ENCODE measurements around the gene BEND5.

- TF ChIP-seq EZH2 (IDR thresholded peaks at IDR 0.05; ENCODE audit: insufficient read depth, poor library complexity, severe bottlenecking) (no peak), EZH2phosphoT487 (IDR thresholded peaks at IDR 0.05; ENCODE audit: insufficient read depth, low read depth) (no peak)
Observed at GRCh38 chr1:48725341-48726046, 51.2 kb downstream of the BEND5 start.

Measured in GM23248 (cell line).